Activated CD8-positive, alpha-beta memory T cell treated with anti-CD3 and anti-CD28 coated beads for 36 hours (primary cell): ENCODE measurements around the gene DLGAP3. TPM values are rescaled to one million over a fixed set of nuclear protein-coding genes. Genes with fewer than 3 reads are reported as not detected.

Experiments
- CTCF ChIA-PET: fragments of 350-600 bp; sonication (Branson Sonifier 250); formaldehyde crosslinking; loops from one replicate; lab custom pipeline; 2021; ENCODE audit warnings: antibody characterized with exemption; lab: Charles Lee
- POLR2A ChIA-PET: fragments of 350-600 bp; sonication (Branson Sonifier 250); formaldehyde crosslinking; loops from one replicate; lab custom pipeline; 2021; ENCODE audit warnings: antibody characterized with exemption; lab: Charles Lee
- total RNA-seq, 2 experiments: library from RNA; stranded (reverse); gene quantifications; one replicate each; pipeline ENCODE4 v1.2.3, GENCODE V29; 2021

DLGAP3 gene
- total RNA-seq, 2 experiments from 2014 or later = 0.72 to 0.80 TPM

DNA sequence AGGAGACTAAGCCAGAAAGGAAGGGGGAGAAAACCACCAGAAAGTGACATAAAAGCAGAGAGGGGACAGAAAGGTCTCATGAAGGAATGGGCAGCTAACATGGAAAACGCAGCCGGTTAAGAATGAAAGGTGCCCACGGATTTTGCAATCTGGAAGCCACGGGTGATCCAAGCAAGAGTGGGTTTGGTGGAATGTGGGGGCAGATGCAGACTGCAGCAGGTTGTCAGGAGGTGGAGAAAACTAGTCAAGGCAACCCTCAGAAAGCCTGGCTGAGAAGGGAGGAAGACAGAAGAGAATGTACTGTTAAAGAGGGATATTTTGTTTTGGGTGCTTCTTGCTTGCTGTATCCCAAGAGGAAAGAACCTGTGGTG, 57.3 kb downstream of the DLGAP3 start:
- POLR2A ChIA-PET = interaction anchor here (1.0 kb wide), 1 partner anchor 12 kb away, joined by 3 read pairs; the partner anchor contains the start of gene SMIM12
- CTCF ChIA-PET = interaction anchor here (0.8 to 1.7 kb wide), 2 partner anchors 13 to 25 kb away, joined by 3 read pairs; no protein-coding TSS in a partner anchor

DNA sequence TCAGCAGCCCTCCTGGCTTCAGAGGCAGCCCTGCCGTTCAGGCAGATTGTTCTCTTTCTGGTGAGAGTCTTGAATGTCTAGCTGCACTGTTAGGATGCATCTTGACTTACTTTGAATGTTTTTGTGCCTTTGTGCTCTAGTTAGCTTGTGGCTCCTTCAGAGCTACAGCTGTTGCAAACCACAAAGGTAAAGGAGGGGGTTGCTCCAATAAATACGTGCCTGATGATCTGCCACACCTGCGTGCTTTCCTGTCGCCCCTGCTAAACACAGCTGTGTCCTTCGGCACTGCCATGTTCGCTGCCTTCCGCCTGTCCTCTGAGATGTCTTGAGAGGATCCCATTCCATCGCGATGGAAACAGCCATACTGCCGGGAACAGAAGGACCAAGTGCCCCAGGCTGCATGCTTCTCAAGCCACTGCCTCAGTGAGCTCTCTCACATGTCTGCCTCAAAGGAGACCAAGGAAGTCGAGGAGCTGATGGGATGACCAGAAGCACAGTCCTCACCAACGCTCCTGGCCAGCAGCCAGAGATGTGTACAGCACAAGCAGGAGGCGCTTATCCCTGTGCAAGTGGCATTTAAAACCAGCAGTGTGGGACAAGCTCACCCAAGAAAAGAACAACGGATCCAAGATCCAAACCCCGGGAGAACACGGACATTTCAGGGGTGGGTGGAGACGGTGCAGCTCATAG, 57.9 kb downstream of the DLGAP3 start:
- CTCF ChIA-PET = interaction anchor here (0.5 to 1.7 kb wide), 3 partner anchors 14 to 489 kb away, joined by 3 to 4 read pairs (median 3); no protein-coding TSS in a partner anchor

GRCh38 chr1:34870395-34870794, 59.1 kb downstream of the DLGAP3 start:
- ChIA-PET CTCF (interaction anchor here (1.7 kb wide), 1 partner anchor 15 kb away, joined by 3 read pairs; no protein-coding TSS in a partner anchor), POLR2A (no interaction called here)

More for the DNA sequence above, 57.9 kb downstream of the DLGAP3 start:
- POLR2A ChIA-PET = interaction anchor here (1.0 kb wide), 1 partner anchor 12 kb away, joined by 3 read pairs; the partner anchor contains the start of gene SMIM12

DNA sequence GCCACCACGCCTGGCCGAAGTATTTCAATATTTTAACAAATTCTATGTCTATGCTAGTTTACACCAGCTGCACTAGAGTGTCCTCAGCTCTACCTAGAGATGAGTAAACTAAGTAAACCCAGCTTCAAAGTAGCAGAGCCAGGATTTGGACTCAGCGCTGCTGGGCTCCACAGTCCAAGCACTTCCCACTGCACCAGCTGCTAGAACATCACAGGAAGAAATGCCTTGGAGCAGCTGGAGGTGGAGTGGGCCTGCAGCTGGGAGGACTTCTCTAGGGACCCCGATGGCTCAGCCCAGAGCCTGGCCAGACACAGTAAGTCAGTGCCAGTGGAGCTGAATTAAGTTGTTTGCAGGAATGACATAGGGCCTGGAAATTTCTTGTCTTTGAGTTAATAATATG, 59.7 kb downstream of the DLGAP3 start:
- ChIA-PET CTCF (interaction anchor here (1.1 to 2.0 kb wide), 2 partner anchors 10 to 88 kb away, joined by 3 to 13 read pairs; partner anchors contain the start of gene SMIM12), POLR2A (no interaction called here)

DNA sequence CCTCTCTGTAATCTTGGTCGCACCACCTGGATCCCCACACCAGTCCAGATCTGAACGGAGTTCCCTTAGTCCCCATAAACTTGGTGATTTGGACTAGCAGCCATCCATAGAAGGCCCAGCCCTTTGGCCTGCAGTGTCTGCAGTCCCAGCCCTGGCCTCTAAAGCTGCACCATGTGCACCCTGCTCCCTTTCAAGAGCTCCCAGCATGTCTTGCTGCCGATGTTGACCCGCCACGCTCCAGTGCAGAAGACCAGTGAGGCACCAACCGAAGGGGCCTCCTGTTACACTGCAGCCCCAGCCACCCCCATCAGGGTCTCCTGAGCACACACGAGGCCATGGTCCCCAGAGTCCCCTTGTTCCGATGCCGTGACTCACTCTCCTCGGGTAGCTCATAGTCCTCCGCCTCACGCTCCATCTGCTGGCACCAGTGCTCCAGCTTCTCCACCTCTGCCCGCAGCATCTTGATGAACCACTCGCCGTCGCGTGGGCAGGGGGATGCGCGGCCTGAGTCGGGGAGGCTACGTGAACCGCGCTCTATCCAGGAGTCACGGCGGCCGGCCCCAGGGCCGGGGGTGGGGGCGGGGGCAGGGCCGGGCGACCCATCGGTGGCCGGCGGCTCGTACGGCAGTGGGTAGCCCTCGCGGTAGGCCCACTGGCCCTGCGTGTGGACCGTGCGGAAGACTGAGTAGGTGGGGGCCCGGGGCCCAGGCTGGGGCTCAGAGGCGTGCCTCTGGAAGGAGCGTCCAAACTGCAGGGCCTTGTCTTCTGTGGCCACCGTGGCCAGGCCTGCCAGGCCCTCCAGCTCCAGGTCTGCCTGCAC, 61.0 kb downstream of the DLGAP3 start:
- POLR2A ChIA-PET = no interaction called here

DNA sequence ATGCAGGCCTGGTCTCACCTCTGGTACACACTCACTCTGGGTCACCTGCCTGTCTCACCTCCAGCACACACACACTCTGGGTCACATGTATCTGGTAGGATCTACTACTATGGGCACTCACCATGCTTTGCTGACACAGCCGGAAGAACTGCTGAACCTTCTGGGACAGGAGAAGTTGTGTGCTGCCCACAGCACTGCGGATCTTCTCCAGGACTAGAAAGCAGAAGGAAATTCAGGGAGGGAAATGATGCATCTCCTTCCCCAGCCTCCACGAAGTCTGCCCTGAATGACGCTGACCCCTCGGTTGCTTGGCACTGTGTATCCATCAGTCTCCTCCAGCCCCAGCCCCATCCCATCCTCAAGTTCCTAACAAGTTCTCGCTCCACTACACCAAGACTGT, 62.0 kb downstream of the DLGAP3 start:
- CTCF ChIA-PET = interaction anchor here (1.8 kb wide), 1 partner anchor 15 kb away, joined by 12 read pairs; no protein-coding TSS in a partner anchor
- POLR2A ChIA-PET = interaction anchor here (1.1 kb wide), 1 partner anchor 81 kb away, joined by 3 read pairs; no protein-coding TSS in a partner anchor

More for the DNA sequence above, 61.0 kb downstream of the DLGAP3 start:
- CTCF ChIA-PET = interaction anchor here (1.0 to 2.0 kb wide), 3 partner anchors 8 to 87 kb away, joined by 3 to 13 read pairs (median 3); partner anchors contain the start of gene SMIM12

- ChIA-PET CTCF (interaction anchor here (0.5 to 2.7 kb wide), 9 partner anchors 10 to 274 kb away, joined by 3 to 12 read pairs (median 4); no protein-coding TSS in a partner anchor), POLR2A (interaction anchor here (1.0 to 1.1 kb wide), 2 partner anchors 80 to 118 kb away, joined by 3 to 4 read pairs; partner anchors contain the start of gene TMEM35B)
These were observed 62.7 kb downstream of the DLGAP3 start for GRCh38 chr1:34866762-34867109.

- CTCF ChIA-PET = interaction anchor here (0.5 to 2.7 kb wide), 10 partner anchors 9 to 275 kb away, joined by 3 to 12 read pairs (median 4); no protein-coding TSS in a partner anchor
- POLR2A ChIA-PET = interaction anchor here (1.0 to 1.1 kb wide), 2 partner anchors 79 to 119 kb away, joined by 3 to 4 read pairs; partner anchors contain the start of gene TMEM35B
These were observed 63.3 kb downstream of the DLGAP3 start for GRCh38 chr1:34865981-34866761.

- ChIA-PET POLR2A (interaction anchor here (1.0 kb wide), 1 partner anchor 119 kb away, joined by 4 read pairs; the partner anchor contains the start of gene TMEM35B), CTCF (interaction anchor here (0.9 to 2.7 kb wide), 9 partner anchors 9 to 165 kb away, joined by 3 to 12 read pairs (median 4); no protein-coding TSS in a partner anchor)
These were observed 63.9 kb downstream of the DLGAP3 start for GRCh38 chr1:34865573-34865972.

DNA sequence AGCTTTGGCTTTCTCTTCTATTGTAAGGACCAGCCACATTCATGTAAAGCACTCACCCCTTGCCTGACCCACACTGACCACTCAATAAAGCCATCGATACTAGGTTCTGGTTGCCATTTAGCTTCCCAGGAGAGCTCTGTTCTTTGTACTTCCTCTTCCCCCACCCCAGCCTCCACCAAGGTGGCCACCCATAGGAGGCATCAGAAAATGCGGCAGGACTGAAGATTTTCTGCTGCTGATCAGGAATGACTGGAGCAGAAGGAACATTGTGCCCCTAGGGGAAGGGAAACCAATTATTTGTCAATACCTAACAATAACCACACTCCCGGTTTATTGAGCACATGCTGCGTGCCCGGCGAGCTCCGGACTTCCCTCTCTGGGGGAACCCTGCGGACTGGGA, 64.7 kb downstream of the DLGAP3 start:
- ChIA-PET POLR2A (interaction anchor here (0.6 kb wide), 1 partner anchor 218 kb away, joined by 6 read pairs; no protein-coding TSS in a partner anchor), CTCF (interaction anchor here (1.0 to 2.7 kb wide), 4 partner anchors 8 to 78 kb away, joined by 3 to 11 read pairs (median 8); no protein-coding TSS in a partner anchor)

DNA sequence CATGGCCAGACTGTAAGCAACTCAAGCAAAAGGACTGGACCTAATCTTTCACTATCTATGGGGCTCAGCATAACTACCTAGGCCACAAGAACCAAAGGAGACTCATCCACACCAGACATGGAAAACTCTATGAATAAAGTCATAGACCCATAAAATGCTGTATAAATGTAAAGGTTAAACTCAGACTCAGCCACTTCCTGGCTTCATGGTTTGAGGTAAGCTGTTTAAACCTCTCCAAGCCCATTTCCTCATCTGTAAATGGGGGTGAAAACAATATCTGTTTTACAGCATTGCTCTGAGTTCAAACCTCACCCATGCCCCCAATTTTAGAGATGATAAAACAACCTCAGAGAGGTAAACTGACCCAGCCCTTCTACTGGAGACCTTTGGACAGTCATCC, 65.9 kb downstream of the DLGAP3 start:
- ChIA-PET POLR2A (no interaction called here), CTCF (interaction anchor here (1.9 kb wide), 1 partner anchor 11 kb away, joined by 10 read pairs; no protein-coding TSS in a partner anchor)

- CTCF ChIA-PET = interaction anchor here (1.5 to 2.3 kb wide), 2 partner anchors 9 to 73 kb away, joined by 8 to 13 read pairs; no protein-coding TSS in a partner anchor
- POLR2A ChIA-PET = interaction anchor here (0.6 to 1.6 kb wide), 8 partner anchors 11 to 325 kb away, joined by 3 to 7 read pairs (median 3); partner anchors contain the start of gene TMEM35B
These were observed 69.8 kb downstream of the DLGAP3 start, which contains the start of gene SMIM12 for GRCh38 chr1:34859446-34860200. Gene SMIM12 (minus strand): TSS chr1:34859749. CDS start chr1:34855977, 3,772 bp downstream.

- POLR2A ChIA-PET = interaction anchor here (0.6 to 1.6 kb wide), 3 partner anchors 11 to 172 kb away, joined by 3 to 7 read pairs (median 5); partner anchors contain the start of gene TMEM35B
- CTCF ChIA-PET = interaction anchor here (1.5 to 2.3 kb wide), 2 partner anchors 10 to 72 kb away, joined by 8 to 13 read pairs; no protein-coding TSS in a partner anchor
These were observed 70.5 kb downstream of the DLGAP3 start for GRCh38 chr1:34858901-34859445.

DNA sequence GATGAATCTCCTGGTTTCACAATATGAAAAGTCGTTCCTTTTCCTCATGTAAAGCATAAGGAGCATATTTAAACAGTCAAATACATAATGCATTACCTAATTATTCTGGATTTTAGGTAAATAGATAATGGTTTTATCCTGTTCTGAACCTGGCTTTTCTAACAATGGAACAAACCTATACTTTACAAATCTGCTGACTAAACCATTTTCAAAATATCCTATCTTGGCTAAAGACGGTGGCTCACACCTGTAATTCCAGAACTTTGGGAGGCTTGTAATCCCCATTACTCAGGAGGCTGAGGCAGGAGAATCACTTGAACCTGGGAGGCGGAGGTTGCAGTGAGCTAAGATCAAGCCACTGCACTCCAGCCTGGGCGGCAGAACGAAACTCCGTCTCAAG, 72.8 kb downstream of the DLGAP3 start:
- POLR2A ChIA-PET = no interaction called here

DNA sequence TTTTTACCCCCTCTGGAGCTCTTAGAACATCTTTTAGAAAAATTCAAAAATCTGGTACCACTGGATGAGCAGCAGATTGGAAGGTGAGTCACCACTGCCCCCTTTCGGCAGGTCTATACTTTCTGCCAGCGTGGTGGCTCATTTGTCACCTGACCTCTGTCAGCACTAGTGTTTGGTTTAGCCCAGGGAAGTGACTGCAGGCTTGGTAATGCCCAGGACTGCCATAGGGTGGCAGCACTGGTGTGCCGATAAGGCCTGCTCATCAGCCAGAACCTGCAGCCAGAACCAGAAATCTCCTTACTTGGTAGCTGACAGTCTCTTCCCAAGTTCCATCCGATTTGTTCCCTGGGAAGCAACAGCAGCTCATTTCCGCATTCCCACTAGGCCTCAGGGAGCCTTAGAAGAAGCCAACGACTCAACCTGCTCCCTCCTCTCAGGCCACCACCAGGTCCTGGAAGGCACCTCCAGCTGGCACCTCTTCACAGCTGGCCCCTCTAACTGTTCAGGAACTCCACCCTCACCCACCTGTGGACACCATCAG, 76.7 kb downstream of the DLGAP3 start:
- ChIA-PET POLR2A (no interaction called here), CTCF (interaction anchor here (0.6 to 1.9 kb wide), 22 partner anchors 8 to 1539 kb away, joined by 3 to 12 read pairs (median 4); partner anchors contain the start of genes GJB3 and TMEM35B)

More for the DNA sequence above, 72.8 kb downstream of the DLGAP3 start:
- CTCF ChIA-PET = interaction anchor here (2.0 kb wide), 1 partner anchor 9 kb away, joined by 11 read pairs; no protein-coding TSS in a partner anchor
